ENCODE data around the gene SRGAP3. TPM values are rescaled to one million over a fixed set of nuclear protein-coding genes. Genes with fewer than 3 reads are reported as not detected.

Gene SRGAP3
- polyA plus RNA-seq, 2 donors, result 1.3 to 3.3 TPM

GRCh38 chr3:9035473-9035872, 214.0 kb downstream of the SRGAP3 start:
- Histone ChIP-seq H3K36me3 (ENCODE audit: control insufficient read depth in 2 of 2, insufficient read depth in 2 of 2, low read length in 1 of 2) (peaks cover 0 to 2% of the 10 kb centered on the region in 2 donors), H3K9me3 (ENCODE audit: control insufficient read depth in 2 of 2, insufficient read depth in 1 of 2, low read depth in 1 of 2, low read length in 1 of 2) (no peaks in the 10 kb centered on the region), H3K27me3 (ENCODE audit: control insufficient read depth in 1 of 2, insufficient read depth in 2 of 2, low read length in 2 of 2) (no peaks in the 10 kb centered on the region), H3K4me1 (ENCODE audit: control insufficient read depth in 2 of 2, insufficient read depth in 2 of 2, low read length in 1 of 2) (peaks cover 3 to 7% of the 10 kb centered on the region in 2 donors), H3K4me3 (ENCODE audit: low read depth in 1 of 2, low read length in 2 of 2) (no peak overlapping the region), H3K27ac (ENCODE audit: low read depth in 2 of 2, low read length in 1 of 2) (no peak overlapping the region)
- 71 to 74% methylated on average over 4 of the region's 4 CpGs for WGBS, 2 donors

GRCh38 chr3:9033867-9034266, 215.6 kb downstream of the SRGAP3 start:
- no peaks in the 10 kb centered on the region for H3K27me3 ChIP-seq (ENCODE audit: control insufficient read depth in 1 of 2, insufficient read depth in 2 of 2, low read length in 2 of 2)
- H3K36me3 ChIP-seq (ENCODE audit: control insufficient read depth in 2 of 2, insufficient read depth in 2 of 2, low read length in 1 of 2), result peaks cover 0 to 2% of the 10 kb centered on the region in 2 donors

GRCh38 chr3:9032231-9032777, 217.1 kb downstream of the SRGAP3 start:
- WGBS, 2 donors, result 95 to 96% methylated on average over 11 of the region's 11 CpGs
- Histone ChIP-seq H3K4me1 (ENCODE audit: control insufficient read depth in 2 of 2, insufficient read depth in 2 of 2, low read length in 1 of 2) (peaks cover 2 to 4% of the 10 kb centered on the region in 2 donors), H3K27me3 (ENCODE audit: control insufficient read depth in 1 of 2, insufficient read depth in 2 of 2, low read length in 2 of 2) (no peaks in the 10 kb centered on the region), H3K4me3 (ENCODE audit: low read depth in 1 of 2, low read length in 2 of 2) (no peak overlapping the region), H3K27ac (ENCODE audit: low read depth in 2 of 2, low read length in 1 of 2) (no peak overlapping the region), H3K9me3 (ENCODE audit: control insufficient read depth in 2 of 2, insufficient read depth in 1 of 2, low read depth in 1 of 2, low read length in 1 of 2) (no peaks in the 10 kb centered on the region), H3K36me3 (ENCODE audit: control insufficient read depth in 2 of 2, insufficient read depth in 2 of 2, low read length in 1 of 2) (peaks cover 0 to 2% of the 10 kb centered on the region in 2 donors)

More at GRCh38 chr3:9033867-9034266, 215.6 kb downstream of the SRGAP3 start:
- Histone ChIP-seq H3K27ac (ENCODE audit: low read depth in 2 of 2, low read length in 1 of 2) (no peak overlapping the region), H3K4me3 (ENCODE audit: low read depth in 1 of 2, low read length in 2 of 2) (no peak overlapping the region), H3K9me3 (ENCODE audit: control insufficient read depth in 2 of 2, insufficient read depth in 1 of 2, low read depth in 1 of 2, low read length in 1 of 2) (no peaks in the 10 kb centered on the region), H3K4me1 (ENCODE audit: control insufficient read depth in 2 of 2, insufficient read depth in 2 of 2, low read length in 1 of 2) (peaks cover 3 to 7% of the 10 kb centered on the region in 2 donors)
- WGBS, 2 donors, result 68 to 75% methylated on average over 1 of the region's 1 CpG

DNA sequence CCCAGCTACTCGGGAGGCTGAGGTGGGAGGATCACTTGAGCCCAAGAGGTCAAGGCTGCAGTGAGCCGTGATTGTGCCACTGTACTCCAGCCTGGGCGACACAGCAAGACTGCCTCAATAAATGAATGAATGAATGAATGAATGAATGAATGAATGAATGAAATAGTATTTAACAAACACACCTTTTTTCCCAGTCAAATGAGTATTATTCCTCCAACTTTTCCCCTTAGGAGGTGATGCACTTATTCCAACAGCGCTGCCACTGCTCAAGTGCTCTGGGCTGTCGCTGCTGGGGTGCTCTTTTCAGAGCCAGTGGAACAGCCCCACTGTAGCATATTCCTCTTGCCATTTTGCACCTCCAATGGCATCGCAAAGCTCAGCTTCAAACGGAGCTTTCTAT, 219.4 kb downstream of the SRGAP3 start:
- Histone ChIP-seq H3K27me3 (ENCODE audit: control insufficient read depth in 1 of 2, insufficient read depth in 2 of 2, low read length in 2 of 2) (no peaks in the 10 kb centered on the region), H3K36me3 (ENCODE audit: control insufficient read depth in 2 of 2, insufficient read depth in 2 of 2, low read length in 1 of 2) (peaks cover 0 to 2% of the 10 kb centered on the region in 2 donors), H3K4me1 (ENCODE audit: control insufficient read depth in 2 of 2, insufficient read depth in 2 of 2, low read length in 1 of 2) (peaks cover 2 to 3% of the 10 kb centered on the region in 2 donors), H3K9me3 (ENCODE audit: control insufficient read depth in 2 of 2, insufficient read depth in 1 of 2, low read depth in 1 of 2, low read length in 1 of 2) (no peaks in the 10 kb centered on the region), H3K27ac (ENCODE audit: low read depth in 2 of 2, low read length in 1 of 2) (no peak overlapping the region), H3K4me3 (ENCODE audit: low read depth in 1 of 2, low read length in 2 of 2) (no peak overlapping the region)
- 97% methylated on average over 7 of the region's 7 CpGs for WGBS, 2 donors

DNA sequence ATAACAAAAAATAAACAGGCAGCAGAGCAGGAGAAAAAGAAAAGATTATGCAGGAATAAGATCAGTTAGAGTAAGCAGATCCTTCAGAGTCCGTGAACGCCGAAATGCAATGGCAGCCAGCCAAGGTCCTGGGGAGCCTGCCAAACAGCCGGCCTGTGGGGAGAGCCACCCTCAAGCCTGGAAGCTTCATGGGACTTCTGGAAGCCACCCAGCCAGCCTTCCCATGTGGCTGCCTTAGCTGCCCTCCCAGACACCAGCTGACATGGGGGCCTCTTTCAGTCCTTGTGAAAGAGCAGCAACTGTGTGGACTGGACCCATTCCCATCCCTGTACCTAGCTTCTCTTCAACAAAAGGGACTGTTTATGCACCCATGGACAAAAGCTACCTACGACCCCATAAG, 221.3 kb downstream of the SRGAP3 start:
- H3K9me3 ChIP-seq (ENCODE audit: control insufficient read depth in 2 of 2, insufficient read depth in 1 of 2, low read depth in 1 of 2, low read length in 1 of 2), result no peaks in the 10 kb centered on the region
- 23 to 34% methylated on average over 5 of the region's 5 CpGs for WGBS, 2 donors
- no peaks in the 10 kb centered on the region for H3K27me3 ChIP-seq (ENCODE audit: control insufficient read depth in 1 of 2, insufficient read depth in 2 of 2, low read length in 2 of 2)
- no peak overlapping the region for H3K4me3 ChIP-seq (ENCODE audit: low read depth in 1 of 2, low read length in 2 of 2)
- H3K27ac ChIP-seq (ENCODE audit: low read depth in 2 of 2, low read length in 1 of 2), result no peak overlapping the region
- H3K4me1 ChIP-seq (ENCODE audit: control insufficient read depth in 2 of 2, insufficient read depth in 2 of 2, low read length in 1 of 2), result peaks cover 2 to 3% of the 10 kb centered on the region in 2 donors
- H3K36me3 ChIP-seq (ENCODE audit: control insufficient read depth in 2 of 2, insufficient read depth in 2 of 2, low read length in 1 of 2), result peaks cover 0 to 2% of the 10 kb centered on the region in 2 donors

- Histone ChIP-seq H3K4me3 (ENCODE audit: low read depth in 1 of 2, low read length in 2 of 2) (no peak overlapping the region), H3K27ac (ENCODE audit: low read depth in 2 of 2, low read length in 1 of 2) (no peak overlapping the region), H3K9me3 (ENCODE audit: control insufficient read depth in 2 of 2, insufficient read depth in 1 of 2, low read depth in 1 of 2, low read length in 1 of 2) (no peaks in the 10 kb centered on the region), H3K4me1 (ENCODE audit: control insufficient read depth in 2 of 2, insufficient read depth in 2 of 2, low read length in 1 of 2) (peaks cover 2 to 3% of the 10 kb centered on the region in 2 donors), H3K36me3 (ENCODE audit: control insufficient read depth in 2 of 2, insufficient read depth in 2 of 2, low read length in 1 of 2) (no peaks in the 10 kb centered on the region), H3K27me3 (ENCODE audit: control insufficient read depth in 1 of 2, insufficient read depth in 2 of 2, low read length in 2 of 2) (no peaks in the 10 kb centered on the region)
- 89 to 90% methylated on average over 7 of the region's 7 CpGs for WGBS, 2 donors
These were observed 223.0 kb downstream of the SRGAP3 start for GRCh38 chr3:9026320-9027045.

- H3K4me1 ChIP-seq (ENCODE audit: control insufficient read depth in 2 of 2, insufficient read depth in 2 of 2, low read length in 1 of 2), result peaks cover 2 to 5% of the 10 kb centered on the region in 2 donors
- no peaks in the 10 kb centered on the region for H3K27me3 ChIP-seq (ENCODE audit: control insufficient read depth in 1 of 2, insufficient read depth in 2 of 2, low read length in 2 of 2)
- H3K36me3 ChIP-seq (ENCODE audit: control insufficient read depth in 2 of 2, insufficient read depth in 2 of 2, low read length in 1 of 2), result no peaks in the 10 kb centered on the region
- H3K9me3 ChIP-seq (ENCODE audit: control insufficient read depth in 2 of 2, insufficient read depth in 1 of 2, low read depth in 1 of 2, low read length in 1 of 2), result no peaks in the 10 kb centered on the region
- no peak overlapping the region for H3K27ac ChIP-seq (ENCODE audit: low read depth in 2 of 2, low read length in 1 of 2)
- 86 to 90% methylated on average over 2 of the region's 2 CpGs for WGBS, 2 donors
- H3K4me3 ChIP-seq (ENCODE audit: low read depth in 1 of 2, low read length in 2 of 2), result no peak overlapping the region
These were observed 225.1 kb downstream of the SRGAP3 start for GRCh38 chr3:9024341-9024740.

DNA sequence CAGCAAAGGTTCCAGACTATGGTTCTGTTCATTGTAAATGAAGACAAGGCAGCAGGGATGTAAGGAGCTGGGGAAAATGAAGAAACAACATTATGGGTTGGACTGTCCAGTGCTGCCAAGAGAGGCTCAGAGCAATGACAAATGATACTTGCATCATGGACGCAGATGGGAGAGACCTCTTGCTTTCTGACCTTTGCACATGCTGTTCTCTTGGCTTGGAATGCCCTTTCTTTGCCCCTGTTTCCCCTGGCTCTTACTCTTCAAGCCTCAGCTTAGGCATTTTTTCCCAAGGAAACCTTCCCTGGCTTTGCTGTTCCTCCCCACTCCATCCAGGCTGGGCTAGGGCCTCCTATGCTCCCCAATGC, 226.2 kb downstream of the SRGAP3 start:
- WGBS, 2 donors, result 72 to 78% methylated on average over 1 of the region's 1 CpG
- H3K36me3 ChIP-seq (ENCODE audit: control insufficient read depth in 2 of 2, insufficient read depth in 2 of 2, low read length in 1 of 2), result no peaks in the 10 kb centered on the region
- H3K27me3 ChIP-seq (ENCODE audit: control insufficient read depth in 1 of 2, insufficient read depth in 2 of 2, low read length in 2 of 2), result no peaks in the 10 kb centered on the region
- no peaks in the 10 kb centered on the region for H3K9me3 ChIP-seq (ENCODE audit: control insufficient read depth in 2 of 2, insufficient read depth in 1 of 2, low read depth in 1 of 2, low read length in 1 of 2)
- H3K4me1 ChIP-seq (ENCODE audit: control insufficient read depth in 2 of 2, insufficient read depth in 2 of 2, low read length in 1 of 2), result peaks cover 2 to 5% of the 10 kb centered on the region in 2 donors
- no peak overlapping the region for H3K27ac ChIP-seq (ENCODE audit: low read depth in 2 of 2, low read length in 1 of 2)
- H3K4me3 ChIP-seq (ENCODE audit: low read depth in 1 of 2, low read length in 2 of 2), result no peak overlapping the region

GRCh38 chr3:9022305-9023225, 226.9 kb downstream of the SRGAP3 start:
- H3K36me3 ChIP-seq (ENCODE audit: control insufficient read depth in 2 of 2, insufficient read depth in 2 of 2, low read length in 1 of 2), result no peaks in the 10 kb centered on the region
- H3K27me3 ChIP-seq (ENCODE audit: control insufficient read depth in 1 of 2, insufficient read depth in 2 of 2, low read length in 2 of 2), result no peaks in the 10 kb centered on the region
- H3K4me1 ChIP-seq (ENCODE audit: control insufficient read depth in 2 of 2, insufficient read depth in 2 of 2, low read length in 1 of 2), result peaks cover 0 to 3% of the 10 kb centered on the region in 2 donors
- no peaks in the 10 kb centered on the region for H3K9me3 ChIP-seq (ENCODE audit: control insufficient read depth in 2 of 2, insufficient read depth in 1 of 2, low read depth in 1 of 2, low read length in 1 of 2)
- H3K4me3 ChIP-seq (ENCODE audit: low read depth in 1 of 2, low read length in 2 of 2), result no peak overlapping the region
- no peak overlapping the region for H3K27ac ChIP-seq (ENCODE audit: low read depth in 2 of 2, low read length in 1 of 2)
- WGBS, 2 donors, result 70 to 76% methylated on average over 15 of the region's 15 CpGs

Measured in esophagus (tissue), 2 donors.